GM18907 (cell line): ENCODE results near the gene SLC37A4.
"Not testable (repeated sequence)": the region's sequence is repeated elsewhere in the genome, so short reads cannot be mapped to it uniquely, and the experiment has no call there.

Source experiments
- ATAC-seq: cut with Tn5 transposase; IDR thresholded peaks from one replicate; pipeline ENCODE4 v1.9.1; 2021; ENCODE audit warnings: mild to moderate bottlenecking, moderate library complexity; ENCODE audit not compliant: unreplicated experiment

SLC37A4 gene

DNA sequence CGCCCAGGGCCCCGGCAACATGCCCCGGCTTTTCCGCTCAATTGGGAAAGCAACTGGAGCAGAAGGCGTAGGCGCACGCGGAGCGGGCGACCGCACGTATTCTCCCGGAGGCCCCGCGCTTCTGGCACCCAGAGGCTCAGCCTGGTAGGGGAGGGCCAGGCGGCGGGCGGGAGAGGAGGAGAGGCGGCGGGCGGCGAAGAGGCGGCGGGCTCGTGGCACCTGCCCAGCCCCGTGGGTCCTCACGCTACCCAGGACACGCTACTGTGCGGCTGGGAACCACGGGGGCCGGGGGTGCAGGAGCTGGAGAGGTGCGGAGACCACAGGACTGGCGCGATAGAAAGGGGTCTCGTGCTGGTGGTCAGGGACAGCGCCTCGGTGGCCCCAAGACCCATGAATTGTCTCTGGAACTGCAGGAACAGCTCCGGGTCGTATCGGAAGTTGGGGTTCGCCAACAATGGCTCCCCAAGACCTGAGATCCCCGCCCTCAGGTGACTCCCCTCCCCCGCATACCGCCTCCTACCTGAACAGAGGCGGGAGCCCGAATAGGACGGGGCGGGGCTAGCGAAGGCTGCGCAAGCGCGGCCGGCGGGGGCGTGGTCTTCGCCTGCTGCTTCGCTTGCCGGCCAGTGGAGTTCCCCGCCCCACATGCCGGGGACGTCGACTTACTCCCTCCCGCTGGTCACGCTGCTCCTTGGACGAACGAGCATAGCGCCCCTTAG, at the start of gene SLC37A4:
TSS of gene SLC37A4 (minus strand) at position 549 of the 719 bp plus-strand sequence.
- peak; percentile 88 for ATAC-seq

DNA sequence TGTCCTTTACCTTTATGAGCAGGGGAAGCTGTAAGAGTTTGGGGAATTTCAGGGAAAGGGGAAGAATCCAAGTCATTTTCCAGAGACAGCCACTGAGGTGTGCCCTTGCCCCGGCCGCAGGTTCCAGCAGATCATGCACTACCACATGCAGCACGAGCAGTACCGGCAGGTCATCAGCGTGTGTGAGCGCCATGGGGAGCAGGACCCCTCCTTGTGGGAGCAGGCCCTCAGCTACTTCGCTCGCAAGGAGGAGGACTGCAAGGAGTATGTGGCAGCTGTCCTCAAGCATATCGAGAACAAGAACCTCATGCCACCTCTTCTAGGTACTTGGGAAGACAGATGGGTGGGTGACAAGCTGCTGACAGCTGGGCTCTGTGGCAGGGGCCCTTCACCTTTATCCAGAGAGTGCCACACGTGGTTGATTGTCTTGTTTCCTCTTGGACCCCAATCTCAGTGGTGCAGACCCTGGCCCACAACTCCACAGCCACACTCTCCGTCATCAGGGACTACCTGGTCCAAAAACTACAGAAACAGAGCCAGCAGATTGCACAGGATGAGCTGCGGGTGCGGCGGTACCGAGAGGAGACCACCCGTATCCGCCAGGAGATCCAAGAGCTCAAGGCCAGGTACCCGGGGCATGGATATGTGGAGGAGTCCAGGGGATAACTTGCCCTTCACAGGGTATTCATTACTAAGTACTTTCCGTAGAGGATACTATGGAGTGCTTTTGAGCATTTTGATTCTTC, 48.2 kb upstream of the SLC37A4 start:
- no peak for ATAC-seq

- no peak for ATAC-seq
Measured at GRCh38 chr11:119077839-119078238, 47.2 kb upstream of the SLC37A4 start.

DNA sequence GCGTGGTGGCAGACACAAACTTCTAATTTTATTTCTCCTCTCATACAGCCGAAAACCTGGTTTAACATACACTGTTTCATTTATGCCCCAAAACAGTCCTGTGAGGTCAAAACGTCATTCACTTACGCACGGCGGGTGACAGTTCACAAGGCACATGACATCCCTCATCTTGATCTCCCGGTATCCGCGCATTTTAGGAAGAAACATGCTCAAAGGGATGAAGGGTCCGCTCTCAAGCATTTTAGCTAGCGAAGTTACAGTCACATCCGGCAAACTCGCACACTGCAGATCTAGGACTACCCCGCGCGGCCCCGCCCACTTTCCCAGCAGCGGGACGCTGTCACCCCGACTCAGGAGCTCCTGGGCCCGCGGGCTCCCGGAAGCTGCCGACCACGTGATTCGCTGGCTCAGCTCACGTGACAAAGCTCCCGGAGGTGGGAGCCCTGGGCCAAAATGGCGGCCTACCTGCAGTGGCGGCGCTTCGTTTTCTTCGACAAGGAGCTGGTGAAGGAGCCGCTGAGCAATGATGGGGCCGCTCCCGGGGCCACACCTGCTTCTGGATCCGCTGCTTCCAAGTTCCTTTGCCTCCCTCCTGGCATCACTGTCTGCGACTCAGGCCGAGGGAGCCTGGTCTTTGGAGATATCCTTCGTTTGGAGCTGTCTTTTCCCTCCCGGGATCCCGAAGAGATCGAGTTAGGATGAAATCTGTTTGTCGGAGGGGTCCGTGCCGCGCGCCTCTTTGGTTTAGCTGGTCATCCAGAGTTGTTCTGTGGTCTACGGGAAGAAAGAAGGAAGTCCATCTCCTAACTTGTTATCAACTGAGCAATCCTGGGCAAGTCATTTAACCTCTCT, 36.9 kb upstream of the SLC37A4 start, which contains the start of gene VPS11:
TSS of gene VPS11 (plus strand) at position 448 of the 852 bp plus-strand sequence. CDS start at position 454, 6 bp downstream.
- peak; percentile 91 for ATAC-seq

DNA sequence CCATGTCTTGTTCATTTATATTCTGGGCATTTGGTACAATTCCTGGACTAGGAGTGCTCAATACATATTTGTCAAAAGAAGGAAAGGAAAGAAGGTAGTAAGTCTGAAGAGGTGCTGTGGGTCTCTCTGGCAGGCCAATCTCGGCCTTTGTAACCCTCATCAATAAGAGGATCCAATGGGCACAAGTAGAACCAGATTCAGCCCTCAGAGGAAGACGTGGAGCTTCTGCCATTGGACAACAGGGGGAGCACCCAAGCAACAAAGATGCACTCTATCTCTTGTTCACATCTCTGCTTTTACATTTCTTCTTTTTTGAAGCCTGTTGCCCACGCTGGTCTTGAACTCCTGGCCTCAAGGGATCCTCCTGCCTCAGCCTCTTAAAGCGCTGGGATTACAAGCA, 34.7 kb upstream of the SLC37A4 start:
- ATAC-seq = no peak

DNA sequence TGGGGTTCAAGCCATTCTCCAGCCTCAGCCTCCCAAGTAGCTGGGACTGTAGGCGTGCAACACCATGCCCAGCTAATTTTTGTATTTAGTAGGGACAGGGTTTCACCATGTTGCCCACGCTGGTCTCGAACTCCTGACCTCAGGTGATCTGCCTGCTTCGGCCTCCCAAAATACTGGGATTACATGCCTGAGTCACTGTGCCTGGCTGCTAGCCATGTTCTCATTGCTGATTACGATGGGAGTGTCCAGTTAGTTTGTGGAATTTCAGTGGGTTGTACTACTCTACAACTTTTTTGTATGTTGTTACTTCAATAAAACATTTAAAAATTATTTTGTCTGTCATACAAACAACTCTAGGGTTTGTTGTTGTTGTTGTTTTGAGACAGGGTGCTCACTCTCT, 32.1 kb upstream of the SLC37A4 start:
- no peak for ATAC-seq

GRCh38 chr11:119061256-119061655, 30.6 kb upstream of the SLC37A4 start:
- no peak for ATAC-seq

DNA sequence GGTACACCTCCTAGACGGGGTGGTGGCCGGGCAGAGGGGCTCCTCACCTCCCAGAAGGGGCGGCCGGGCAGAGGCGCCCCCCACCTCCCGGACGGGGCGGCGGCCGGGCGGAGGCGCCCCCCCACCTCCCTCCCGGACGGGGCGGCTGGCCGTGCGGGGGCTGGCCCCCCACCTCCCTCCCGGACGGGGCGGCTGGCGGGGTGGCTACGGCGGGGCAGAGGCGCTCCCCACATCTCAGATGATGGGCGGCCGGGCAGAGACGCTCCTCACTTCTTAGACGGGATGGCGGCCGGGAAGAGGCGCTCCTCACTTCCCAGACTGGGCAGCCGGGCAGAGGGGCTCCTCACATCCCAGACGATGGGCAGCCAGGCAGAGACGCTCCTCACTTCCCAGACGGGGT, 28.5 kb upstream of the SLC37A4 start:
- not testable (repeated sequence) for ATAC-seq

GRCh38 chr11:119057000-119057769, 26.5 kb upstream of the SLC37A4 start, which contains the start of gene HYOU1:
Gene HYOU1, minus strand, starts transcription at chr11:119057205. Its CDS starts 1,045 bp downstream, at chr11:119056160.
- peak; percentile 87 for ATAC-seq

- peak; percentile 22 for ATAC-seq
Measured at GRCh38 chr11:119056421-119056999, 25.8 kb upstream of the SLC37A4 start.

- ATAC-seq = no peak
Measured at GRCh38 chr11:119055901-119056300, 25.2 kb upstream of the SLC37A4 start.

- ATAC-seq = no peak
Measured at GRCh38 chr11:119054418-119054817, 23.7 kb upstream of the SLC37A4 start.

DNA sequence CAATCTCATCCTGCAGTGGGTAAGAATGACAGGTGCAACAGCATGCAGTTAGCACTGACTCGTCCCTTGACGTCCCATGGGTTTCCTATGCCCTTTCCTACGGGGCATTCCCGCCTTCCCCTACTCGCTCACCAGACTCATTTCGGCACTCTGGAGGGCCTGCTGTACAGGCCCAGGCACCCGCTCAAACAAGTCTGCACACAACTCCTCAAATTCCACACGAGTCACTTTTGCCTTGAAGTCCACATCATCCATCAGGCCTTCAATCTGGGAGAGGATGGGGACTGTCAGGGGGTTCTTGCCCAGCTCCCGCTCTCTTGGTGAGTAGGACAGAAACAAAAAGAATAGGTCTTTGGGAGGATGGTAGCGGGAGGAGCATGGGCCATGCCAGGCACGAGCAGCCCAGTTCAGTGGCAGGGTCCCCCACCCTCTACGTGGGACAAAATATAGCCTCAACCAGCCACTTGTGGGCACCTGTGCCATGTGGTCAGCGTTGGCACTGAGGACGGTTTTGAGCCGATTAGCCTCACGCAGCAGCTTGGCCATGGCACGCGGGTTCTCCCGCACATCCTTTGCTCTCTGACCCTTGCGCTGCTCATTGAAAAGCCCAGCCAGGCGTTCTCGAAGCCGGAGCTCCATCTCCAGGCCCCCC, 21.6 kb upstream of the SLC37A4 start:
- ATAC-seq = no peak

- ATAC-seq = peak; percentile 53
Measured at GRCh38 chr11:119051440-119052162, 20.9 kb upstream of the SLC37A4 start.

GRCh38 chr11:119049081-119049480, 18.4 kb upstream of the SLC37A4 start:
- ATAC-seq = no peak

GRCh38 chr11:119048644-119049043, 18.0 kb upstream of the SLC37A4 start:
- no peak for ATAC-seq

- ATAC-seq = no peak
Measured at GRCh38 chr11:119047205-119047604, 16.5 kb upstream of the SLC37A4 start.

GRCh38 chr11:119046489-119046888, 15.8 kb upstream of the SLC37A4 start:
- ATAC-seq = no peak

GRCh38 chr11:119044708-119045107, 14.0 kb upstream of the SLC37A4 start:
- no peak for ATAC-seq
